ENCODE results near the gene DUS2.

DUS2 gene

DNA sequence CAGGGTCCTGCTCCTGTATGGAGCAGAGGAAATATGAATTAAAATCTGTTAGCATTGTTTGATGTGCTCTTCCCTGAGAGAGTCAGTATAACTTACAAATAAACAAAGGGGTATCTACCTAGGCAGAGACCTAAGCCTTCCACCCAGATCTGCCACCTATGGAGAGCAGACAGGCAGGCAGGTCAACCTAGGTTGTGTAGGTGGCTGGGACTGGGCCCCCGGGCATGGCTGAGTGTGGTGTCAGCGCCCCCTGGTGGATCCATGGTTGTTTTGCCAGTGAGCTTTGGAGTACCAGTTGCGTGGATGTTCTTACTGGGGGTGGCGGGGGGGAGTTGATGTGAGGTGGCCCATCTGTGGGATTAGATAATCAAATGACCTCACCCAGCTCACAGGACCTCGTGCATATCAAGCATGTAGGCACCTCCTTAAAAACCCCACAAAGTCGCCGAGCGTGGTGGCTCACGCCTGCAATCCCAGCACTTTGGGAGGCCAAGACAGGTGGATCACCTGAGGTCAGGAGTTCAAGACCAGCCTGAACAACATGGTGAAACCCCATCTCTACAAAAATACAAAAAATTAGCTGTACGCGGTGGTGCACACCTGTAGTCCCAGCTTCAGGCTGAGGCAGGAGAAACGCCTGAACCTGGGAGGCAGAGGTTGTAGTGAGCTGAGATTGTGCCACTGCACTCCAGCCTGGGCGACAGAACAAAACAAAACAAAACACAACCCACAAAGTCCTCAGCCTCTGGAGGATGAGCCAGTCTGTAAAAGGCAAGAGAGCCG is 17.6 kb downstream of the DUS2 start:
- peak in 51 of 56 donors; percentile 5 to 83 (median 49) for DNase-seq

DNA sequence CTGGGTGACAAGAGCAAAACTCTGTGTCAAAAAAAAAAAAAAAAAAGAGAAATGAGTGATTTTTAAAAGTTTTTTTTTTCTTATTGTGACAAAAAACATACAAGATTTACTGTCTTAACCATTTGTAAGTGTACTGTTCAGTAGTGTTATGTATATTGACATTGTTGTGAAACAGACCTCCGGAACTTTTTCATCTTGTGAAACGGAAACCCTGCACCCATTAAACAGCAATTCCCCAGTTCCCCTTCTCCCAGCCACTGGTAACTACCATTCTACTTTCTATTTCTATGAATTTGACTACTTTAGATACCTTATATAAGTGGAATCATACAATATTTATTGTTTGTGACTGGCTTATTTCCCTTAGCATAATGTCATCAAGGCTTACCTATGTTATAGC is 18.7 kb downstream of the DUS2 start:
- DNase-seq = no peak

DNA sequence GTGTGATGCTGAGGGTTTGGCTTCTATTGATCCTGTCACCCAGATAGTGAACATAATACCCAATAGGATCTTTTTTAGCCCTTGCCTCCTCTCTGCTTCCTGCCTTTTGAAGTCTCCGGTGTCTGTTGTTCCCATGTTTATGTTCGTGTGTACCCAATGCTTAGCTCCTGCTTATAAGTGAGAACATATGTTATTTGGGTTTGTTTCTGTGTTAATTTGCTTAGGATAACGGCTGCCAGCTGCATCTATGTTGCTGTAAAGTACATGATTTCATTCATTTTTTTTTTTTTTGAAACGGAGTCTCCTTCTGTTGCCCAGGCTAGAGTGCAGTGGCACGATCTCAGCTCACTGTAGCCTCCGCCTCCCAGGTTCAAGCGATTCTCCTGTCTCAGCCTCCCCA is 23.0 kb downstream of the DUS2 start:
- no peak for DNase-seq

DNA sequence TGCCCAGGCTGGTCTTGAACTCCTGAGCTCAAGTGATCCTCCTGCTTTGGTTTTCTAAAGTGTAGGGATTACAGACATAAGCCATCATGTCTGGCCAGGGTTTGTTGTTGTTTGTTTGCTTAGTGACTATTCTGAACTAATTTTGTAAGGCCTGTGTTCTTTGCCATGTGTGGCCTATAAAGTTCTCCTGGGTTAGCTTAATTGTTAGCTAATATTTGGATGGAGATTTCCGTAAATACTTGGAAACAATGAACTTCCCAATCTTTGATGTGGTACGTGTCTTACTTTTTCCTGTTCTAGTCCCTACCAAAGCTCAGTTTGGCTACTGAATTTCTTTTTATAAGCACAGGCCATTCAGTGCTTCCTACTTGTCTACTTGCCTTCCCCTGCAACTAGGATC is 24.9 kb downstream of the DUS2 start:
- DNase-seq = no peak

DNA sequence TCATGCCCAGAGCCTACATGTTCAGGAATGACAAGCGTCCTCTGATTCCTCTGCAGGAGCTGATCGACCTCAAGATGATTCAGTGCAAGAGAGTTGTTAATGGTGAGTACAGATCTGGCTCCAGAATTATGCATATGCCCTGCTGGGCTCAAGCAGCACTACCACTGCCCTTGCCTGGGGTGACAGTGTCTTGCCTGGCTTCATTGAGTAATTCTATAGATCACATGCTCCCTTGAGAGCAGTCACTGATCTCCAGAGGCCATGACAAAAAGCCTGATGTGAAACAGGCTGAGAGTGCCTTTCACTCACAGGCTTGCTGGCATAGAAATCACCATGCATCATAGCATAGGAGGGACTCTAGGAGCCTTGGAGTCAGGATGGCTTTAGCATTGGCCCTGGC is 26.4 kb downstream of the DUS2 start:
- no peak for DNase-seq

DNA sequence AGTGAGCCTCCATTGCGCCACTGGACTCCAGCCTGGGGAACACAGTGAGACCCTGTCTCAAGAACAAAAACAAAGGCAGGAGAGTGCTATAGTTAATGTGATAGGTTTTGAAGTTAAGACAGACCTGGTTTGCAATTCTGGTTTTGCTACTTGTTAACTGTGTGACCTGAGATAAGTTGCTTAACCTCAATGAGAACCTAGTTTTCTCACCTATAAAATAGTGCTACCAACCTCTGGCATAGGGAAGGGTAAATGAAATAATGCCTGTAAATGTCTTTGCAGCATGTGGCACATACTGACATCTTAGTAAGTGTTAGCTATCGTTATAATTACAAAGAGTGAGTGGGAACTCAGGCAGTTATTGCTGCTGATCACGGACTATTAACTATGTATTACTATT is 32.3 kb downstream of the DUS2 start:
- no peak for DNase-seq

DNA sequence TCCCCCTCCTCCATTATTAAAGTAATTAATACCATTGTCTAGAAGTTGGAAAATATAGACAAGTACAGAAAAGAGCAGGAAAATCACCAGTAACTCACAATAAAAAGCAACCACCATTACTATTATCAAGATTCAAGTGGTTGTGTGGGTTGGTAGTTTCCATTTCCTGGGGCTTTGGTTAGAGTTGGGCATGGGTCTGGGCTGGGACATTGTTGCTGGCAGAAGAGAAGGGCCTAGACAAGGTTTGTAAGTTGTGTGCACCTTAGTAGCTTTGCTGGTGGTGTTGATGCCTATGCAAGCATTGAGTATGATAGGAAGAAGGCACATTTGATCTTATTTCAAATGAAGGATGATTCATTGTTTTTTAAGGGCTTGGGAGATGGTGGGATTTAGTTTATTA is 36.7 kb downstream of the DUS2 start:
- no peak for DNase-seq

DNA sequence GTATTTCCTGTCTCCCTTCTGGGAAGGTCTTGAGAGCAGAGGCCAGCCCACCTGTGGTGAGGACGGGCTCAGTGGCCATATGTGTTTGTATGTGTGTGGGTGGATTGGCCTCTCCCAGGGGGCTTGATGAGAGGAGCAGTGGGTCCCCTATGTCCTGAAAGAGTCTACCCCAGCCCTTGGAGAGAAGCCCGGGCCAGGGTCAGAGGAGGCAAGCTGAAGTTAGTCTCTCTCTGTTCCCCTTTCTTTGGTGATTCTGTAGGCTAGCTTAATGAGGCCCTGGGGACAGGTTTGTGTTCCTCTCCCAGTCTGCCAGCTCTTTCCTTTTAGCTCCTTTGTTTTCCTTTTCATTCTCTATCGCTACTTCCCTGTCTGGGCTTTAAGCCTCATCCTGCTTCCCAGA is 38.3 kb downstream of the DUS2 start:
- DNase-seq = no peak

DNA sequence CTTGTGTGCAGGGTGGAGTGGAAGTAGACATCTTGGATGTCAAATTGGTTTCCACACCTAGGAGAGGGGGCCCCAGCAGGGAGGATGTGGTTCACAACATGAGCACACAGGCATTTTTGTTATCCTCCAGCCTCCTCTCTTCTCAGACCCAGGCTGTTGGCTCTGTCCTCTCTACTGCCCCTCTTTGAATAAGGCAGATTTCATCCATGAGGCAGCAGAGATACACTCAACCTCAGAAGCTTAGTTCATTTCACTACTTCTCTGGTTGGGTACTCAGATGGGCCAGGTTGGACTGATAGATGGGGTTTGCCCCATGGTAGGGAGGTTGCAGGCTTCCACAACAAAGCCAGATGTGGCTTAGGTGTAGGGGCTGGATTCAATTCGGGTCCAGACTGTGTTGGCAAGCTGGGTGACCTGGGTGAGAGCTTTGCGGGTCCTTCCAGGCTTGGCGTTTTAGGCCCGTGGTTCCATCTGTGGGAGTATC is 39.9 kb downstream of the DUS2 start:
- DNase-seq = no peak

DNA sequence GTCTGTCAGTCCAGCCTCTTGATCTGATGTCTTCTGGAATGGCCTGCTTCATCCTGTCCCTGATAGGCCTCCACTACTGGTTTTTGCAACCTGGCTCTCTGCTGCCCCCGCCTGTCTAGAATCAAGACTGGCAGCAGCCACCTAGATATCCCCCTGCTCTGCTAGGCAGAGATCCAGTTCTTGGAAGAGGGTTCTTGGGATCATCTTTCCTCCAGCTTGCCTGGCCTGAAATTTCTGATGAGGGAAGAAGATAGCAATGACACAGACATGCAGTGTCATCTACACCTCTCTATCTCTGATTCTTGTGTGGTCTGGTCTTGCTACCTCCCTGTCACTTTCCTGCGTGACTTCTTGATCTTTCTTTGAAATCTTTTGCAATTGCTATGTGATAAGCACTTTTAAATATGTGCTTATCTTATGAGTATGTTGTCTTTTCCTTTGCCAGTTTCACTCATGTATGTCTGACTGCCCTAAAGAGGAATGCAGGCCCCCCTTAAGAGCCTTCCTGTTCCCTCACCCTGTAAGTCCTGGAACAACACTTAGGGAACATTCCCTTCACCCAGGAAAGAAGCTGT is 41.8 kb downstream of the DUS2 start:
- peak in 41 of 56 donors; percentile 4 to 72 (median 25) for DNase-seq

DNA sequence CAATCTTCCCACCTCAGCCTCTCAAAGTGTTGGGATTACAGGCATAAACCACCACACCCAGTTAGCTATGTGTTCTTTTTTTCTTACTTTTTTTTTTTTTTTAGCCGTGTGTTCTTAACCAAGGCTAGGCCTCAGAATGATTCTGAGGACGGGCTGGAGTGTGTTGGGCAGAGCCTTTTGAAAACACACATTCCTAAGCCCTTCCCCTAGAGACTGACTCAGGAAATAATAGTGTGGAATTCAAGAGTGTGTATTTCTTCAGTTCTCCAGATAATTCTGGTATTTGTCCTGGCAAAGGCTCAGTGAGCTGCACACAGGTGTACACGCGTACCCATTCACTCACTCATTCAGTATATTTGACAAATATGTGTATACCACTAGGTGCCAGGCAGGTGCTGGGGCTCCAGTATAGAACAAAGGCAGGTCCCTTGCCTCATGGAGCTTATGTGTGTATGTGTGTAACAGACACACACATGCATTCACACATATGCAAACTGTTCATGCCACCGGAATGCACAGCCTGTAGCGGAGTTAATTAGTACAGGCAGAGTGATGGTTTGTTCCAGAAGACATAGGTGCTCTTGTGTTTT is 42.7 kb downstream of the DUS2 start:
- DNase-seq = no peak

DNA sequence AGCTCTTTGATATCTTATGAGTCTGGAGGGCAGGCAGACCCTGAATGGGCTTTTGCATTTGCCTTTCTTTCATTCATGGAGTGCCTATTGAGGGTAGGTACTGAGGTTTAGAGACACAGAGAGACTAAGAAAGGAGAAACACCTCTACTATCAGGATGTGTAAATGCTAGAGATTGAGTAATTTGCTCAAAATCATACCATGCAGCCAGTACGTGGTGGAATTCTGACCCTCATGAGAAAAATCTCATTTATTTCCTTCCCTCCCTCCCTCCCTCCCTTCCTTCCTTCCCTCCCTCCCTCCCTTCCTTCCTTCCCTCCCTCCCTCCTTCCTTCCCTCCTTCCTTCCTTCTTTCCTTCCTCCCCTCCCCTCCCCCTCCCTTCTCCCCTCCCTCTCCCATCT is 43.7 kb downstream of the DUS2 start:
- no peak for DNase-seq

DNA sequence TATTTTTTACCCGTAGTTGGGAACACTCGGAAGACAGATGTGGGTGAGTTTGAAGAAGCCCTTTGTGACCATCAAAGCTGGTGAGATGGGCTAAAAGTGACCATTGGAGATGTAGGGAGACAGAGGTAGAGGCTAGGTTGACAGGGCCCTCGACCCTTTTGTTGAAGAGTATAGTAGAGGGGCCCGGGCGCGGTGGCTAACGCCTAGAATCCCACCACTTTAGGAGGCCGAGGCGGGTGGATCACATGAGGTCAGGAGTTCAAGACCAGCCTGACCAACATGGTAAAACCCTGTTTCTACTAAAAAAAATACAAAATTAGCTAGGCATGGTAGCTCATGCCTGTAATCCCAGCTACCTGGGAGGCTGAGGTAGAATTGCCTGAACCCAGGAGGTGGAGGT is 45.8 kb downstream of the DUS2 start:
- no peak for DNase-seq

DNA sequence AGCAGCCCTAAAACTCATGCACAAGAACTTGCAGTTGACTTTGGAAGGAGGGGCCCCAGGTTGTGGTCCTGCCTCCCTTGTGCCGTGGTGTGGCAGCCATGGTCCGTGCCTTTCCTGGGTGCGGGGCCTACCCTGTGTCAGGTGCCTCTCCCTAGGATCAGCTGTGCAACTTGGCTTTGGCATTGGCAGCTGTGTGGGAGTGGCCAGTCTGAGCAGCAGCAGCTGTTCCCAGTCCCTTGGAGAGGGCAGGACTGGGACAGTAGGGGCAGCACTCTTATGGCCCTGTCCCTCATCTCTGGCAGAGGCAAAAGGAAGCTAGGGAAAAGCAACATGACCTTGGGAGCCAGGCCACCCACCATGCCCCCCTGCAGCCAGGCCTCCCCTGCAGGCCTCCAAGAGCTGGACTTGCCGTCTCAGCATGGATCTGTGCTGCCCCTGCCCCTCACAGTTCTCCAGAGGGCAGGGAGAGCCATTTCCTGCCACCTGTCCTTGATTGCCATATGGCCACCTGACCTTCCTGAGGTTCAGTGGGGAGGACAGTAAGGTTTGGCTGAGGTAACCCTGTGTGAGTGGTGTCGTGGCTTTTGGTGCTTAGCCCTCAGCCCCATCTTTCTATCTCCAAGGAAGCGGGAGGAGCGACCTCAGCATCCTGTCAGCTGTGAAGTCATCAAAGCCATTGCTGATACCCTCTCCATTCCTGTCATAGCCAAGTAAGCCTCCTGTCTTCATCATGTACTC is 46.6 kb downstream of the DUS2 start:
- DNase-seq = no peak

DNA sequence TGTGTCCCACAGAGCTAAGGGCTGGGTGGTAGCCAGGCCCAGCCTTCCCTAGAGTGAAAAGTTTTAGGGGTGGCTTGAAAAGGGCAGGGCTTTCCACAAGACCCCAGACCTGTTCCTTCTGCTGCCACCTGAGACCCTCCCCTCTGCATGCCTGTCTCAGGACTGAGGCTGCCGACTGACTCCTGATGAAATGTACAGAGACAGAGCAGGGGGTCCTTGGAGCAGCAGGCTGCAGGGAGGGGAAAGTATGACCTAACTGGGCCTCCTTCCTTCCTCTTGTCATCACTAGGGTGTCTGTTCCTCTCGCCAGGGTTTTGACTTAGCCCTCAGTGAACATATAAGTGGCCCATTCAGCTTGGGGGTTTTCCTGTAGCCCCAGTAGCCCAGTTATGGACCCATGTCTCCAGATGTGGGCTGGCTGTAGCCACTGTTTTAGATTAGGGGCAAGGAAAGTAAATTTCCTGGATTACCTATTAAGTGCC is 47.2 kb downstream of the DUS2 start:
- DNase-seq = no peak

DNA sequence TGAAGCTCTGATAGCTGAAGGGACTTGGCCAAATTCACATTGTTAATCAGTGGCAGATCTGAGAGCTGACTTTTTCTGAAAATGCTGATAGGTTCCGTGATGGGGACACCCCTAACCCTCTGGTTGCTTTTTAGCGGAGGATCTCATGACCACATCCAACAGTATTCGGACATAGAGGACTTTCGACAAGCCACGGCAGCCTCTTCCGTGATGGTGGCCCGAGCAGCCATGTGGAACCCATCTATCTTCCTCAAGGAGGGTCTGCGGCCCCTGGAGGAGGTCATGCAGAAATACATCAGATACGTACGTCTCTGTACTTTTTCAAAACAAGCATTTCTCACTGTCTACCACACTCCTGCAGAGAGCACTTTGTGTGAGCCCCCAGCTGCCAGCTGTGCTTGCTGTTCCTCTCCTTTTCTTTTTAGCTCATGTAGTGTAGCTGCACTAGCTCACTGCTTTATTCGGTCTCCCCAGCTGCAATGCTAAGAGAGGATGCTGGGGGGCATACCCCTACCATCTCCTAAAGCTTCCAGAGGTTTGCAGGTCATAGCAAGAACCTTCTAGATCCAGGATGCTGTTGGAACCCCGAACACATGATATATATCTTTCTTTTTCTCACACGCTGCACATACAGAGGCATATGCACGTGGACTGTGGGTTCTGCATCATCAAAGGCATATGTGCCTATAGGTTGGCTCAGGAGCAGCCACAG is 47.9 kb downstream of the DUS2 start:
- DNase-seq = no peak

DNA sequence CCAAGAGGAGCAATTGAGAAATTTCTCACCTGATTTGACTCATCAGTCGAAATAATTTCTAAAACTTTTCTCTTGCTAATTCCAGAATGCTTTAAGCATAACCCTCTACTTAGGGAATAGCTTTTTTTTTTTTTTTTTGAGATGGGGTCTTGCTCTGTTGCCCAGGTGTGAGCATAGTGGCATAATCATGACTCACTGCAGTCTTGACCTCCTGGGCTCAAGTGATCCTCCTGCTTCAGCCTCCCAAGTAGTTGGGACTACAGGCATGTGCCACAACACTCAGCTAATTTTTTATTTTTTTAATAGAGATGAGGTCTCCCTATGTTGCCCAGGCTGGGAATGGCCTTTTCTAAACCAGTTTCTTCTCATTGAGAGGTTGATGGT is 48.4 kb downstream of the DUS2 start:
- DNase-seq = no peak

DNA sequence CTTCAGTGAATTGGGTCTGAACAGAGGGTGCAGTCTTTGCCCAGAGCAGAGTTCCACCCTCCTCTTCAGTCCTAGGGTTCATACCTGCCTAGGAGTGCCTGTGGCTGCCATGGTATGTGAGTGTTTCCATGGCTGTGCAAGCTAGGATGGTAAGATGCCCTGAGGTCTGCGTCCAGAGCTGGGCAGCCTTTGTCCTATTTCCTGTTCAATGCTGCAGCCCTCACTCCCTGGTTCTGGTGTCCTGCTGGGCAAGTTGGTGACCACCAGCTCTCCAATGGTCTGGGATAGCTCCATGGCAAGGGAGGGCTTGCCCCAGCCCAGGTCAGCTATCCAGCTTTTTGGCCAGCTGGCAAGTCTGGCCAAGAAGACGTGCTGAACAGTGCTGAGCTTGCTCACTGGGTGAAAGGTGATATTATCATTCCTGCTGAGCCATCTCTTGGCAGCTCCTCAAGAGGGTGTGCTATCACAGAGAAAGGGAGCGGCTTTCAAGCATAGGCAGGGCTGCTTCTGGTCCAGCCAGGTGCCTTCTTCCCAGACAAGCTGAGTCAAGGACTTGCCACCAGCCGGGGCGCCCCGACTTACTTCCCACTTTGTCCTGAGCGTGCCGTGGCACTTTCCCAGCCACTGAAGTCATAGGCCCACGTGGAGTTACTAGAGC is 49.1 kb downstream of the DUS2 start:
- no peak for DNase-seq

DNA sequence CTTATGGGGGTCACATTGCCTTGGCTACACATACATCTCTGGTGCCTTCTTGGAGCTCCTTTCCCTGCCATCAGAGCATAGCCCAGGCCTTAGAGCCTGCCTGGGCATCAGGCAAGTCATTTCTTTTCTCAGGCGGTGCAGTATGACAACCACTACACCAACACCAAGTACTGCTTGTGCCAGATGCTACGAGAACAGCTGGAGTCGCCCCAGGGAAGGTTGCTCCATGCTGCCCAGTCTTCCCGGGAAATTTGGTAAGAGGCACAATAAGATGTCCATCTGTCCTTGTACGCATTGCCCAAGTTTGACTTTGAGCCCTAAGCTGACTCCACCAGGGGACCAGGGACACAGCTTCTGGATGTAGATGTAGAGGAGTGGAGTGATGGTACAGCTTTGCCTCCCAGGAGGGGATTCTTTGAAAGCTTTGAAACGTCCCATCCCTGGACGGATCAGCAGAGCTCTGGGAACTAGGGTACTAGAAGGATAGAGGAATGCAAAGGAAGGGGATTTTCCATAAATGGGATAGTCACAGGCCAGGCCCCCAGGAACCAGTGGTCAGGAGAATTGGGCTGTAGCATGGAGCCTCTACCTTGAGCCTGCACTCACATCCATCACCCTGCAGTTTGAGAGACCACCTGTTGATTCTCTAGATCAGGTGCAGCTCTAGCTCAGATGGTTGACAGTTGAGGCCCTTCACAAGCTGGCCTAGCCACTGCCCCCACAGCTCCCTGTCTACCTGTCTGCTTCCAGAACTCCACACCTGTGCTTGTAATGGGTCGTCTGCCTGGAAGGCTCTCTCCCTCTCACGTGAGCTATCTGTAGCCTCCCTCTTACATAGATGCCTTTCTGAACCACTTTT is 51.0 kb downstream of the DUS2 start:
- no peak for DNase-seq
